Stomach (tissue), 9 donors: ENCODE measurements around the gene CCDC93. TPM values are rescaled to one million over a fixed set of nuclear protein-coding genes. Genes with fewer than 3 reads are reported as not detected.

ENCODE experiments used
- DNase-seq, 2 donors: peaks; one replicate each; pipeline versions ENCODE4 v3.0.0 to v3.0.0-alpha.2; 2013 to 2019
- H3K27ac ChIP-seq, 5 donors: fragments of 200-600 bp in 4 of 5; sonication (generic) in 4 of 5; one replicate each; pipeline ENCODE4 v1.5.1; 2013 to 2019; ENCODE audit warnings: mild to moderate bottlenecking in 1 of 5, moderate library complexity in 1 of 5
- H3K27me3 ChIP-seq, 3 donors: fragments of 200-600 bp; sonication (generic); one replicate each; pipeline ENCODE4 v1.5.1; 2017 to 2019; ENCODE audit warnings: mixed run types in 1 of 3
- H3K36me3 ChIP-seq, 4 donors: fragments of 200-600 bp; sonication (generic); 1 replicate in 3 of 4; 2 replicates in 1 of 4; pipeline ENCODE4 v1.5.1; 2016 to 2019
- H3K4me1 ChIP-seq, 4 donors: fragments of 200-600 bp; sonication (generic); one replicate each; pipeline ENCODE4 v1.5.1; 2016 to 2019
- H3K4me3 ChIP-seq, 4 donors: fragments of 200-600 bp; sonication (generic) in 3 of 4; one replicate each; pipeline ENCODE4 v1.5.1; 2016 to 2019; ENCODE audit warnings: mild to moderate bottlenecking in 1 of 4
- H3K9me3 ChIP-seq, 4 donors: fragments of 200-600 bp; sonication (generic); one replicate each; pipeline ENCODE4 v1.5.1; 2016 to 2019
- CTCF ChIP-seq, 7 experiments: fragments of 450-650 bp in 4 of 7; fragments of 200-600 bp in 3 of 7; sonication (generic) in 3 of 7; IDR thresholded peaks; one replicate each; pipeline ENCODE4 v1.5.1; 2016 to 2019; ENCODE audit warnings: antibody characterized with exemption in 7 of 7, control low read depth in 2 of 7, mild to moderate bottlenecking in 1 of 7
- EP300 ChIP-seq: sonication (generic); formaldehyde crosslinking; IDR thresholded peaks from one replicate; pipeline ENCODE4 v1.6.1; 2017; ENCODE audit warnings: antibody characterized with exemption
- POLR2A ChIP-seq, 4 donors: fragments of 450-650 bp; IDR thresholded peaks; one replicate each; pipeline ENCODE4 v1.6.1; 2016; ENCODE audit warnings: antibody characterized with exemption in 4 of 4, control low read depth in 2 of 4, mild to moderate bottlenecking in 1 of 4, moderate library complexity in 1 of 4
- POLR2AphosphoS5 ChIP-seq, 3 donors: sonication (generic); formaldehyde crosslinking; IDR thresholded peaks; one replicate each; pipeline ENCODE4 v1.6.1; 2016; ENCODE audit warnings: antibody characterized with exemption in 3 of 3
- whole genome bisulfite sequencing, 5 donors: extraction: QIAGEN DNeasy Blood & Tissue Kit in 3 of 5; methylation state at CpG; one replicate each; pipeline versions ENCODE4 v1.1.5 to v1.1.7; 2013 to 2018; 5-methylcytosine and 5-hydroxymethylcytosine counted together
- intact Hi-C: fragments of 100-400 bp; cut with DNase I; formaldehyde crosslinking; loops from one replicate; pipeline ENCODE4 v1.15.1; 2023; ENCODE audit warnings: low total_unique reads
- polyA plus RNA-seq, 3 donors: library from polyadenylated mRNA; stranded (reverse); fragments of 200-250 nt; gene quantifications; one replicate each; pipeline ENCODE4 v1.2.3, GENCODE V29; 2013
- total RNA-seq, 5 donors: library from RNA; depleted of rRNA; stranded (reverse); fragments of >200 nt; gene quantifications; one replicate each; pipeline versions ENCODE4 v1.1.0 to v1.2.3, GENCODE V29; 2014 to 2016
- donor health status: healthy with polysubstance abuse.
- donor health status: Bipolar disorder and iron deficiency.
- donor health status: healthy.

The CCDC93 gene
- total and polyA plus RNA-seq, 8 donors = 3.1 to 63.9 (median 24.3) TPM

GRCh38 chr2:117917223-117917917, 96.5 kb downstream of the CCDC93 start:
- 75 to 92% (median 87%) methylated on average over 16 to 19 of the region's 19 CpGs for WGBS, 5 donors
- H3K36me3 ChIP-seq = peaks cover 54 to 95% (median 76%) of the 10 kb centered on the region in 4 donors
- DNase-seq = peak in 1 of 2 donors; percentile 40

GRCh38 chr2:117902933-117903332, 110.9 kb downstream of the CCDC93 start:
- H3K4me3 ChIP-seq = no peak overlapping the region
- no peaks in the 10 kb centered on the region for H3K36me3 ChIP-seq
- intact Hi-C loops = no loop called here
- TF ChIP-seq CTCF (IDR thresholded peaks at IDR 0.05) (no peak), POLR2AphosphoS5 (IDR thresholded peaks at IDR 0.05) (no peak), EP300 (no peak), POLR2A (IDR thresholded peaks at IDR 0.05) (no peak)
- no peak overlapping the region for H3K27ac ChIP-seq
- WGBS, 5 donors = 84 to 93% (median 91%) methylated on average over 7 of the region's 7 CpGs
- DNase-seq = no peak
- no peaks in the 10 kb centered on the region for H3K4me1 ChIP-seq
- H3K27me3 ChIP-seq = no peaks in the 10 kb centered on the region
- H3K9me3 ChIP-seq = peaks cover 0 to 28% (median 8%) of the 10 kb centered on the region in 4 donors

More at GRCh38 chr2:117917223-117917917, 96.5 kb downstream of the CCDC93 start:
- Histone ChIP-seq H3K9me3 (peaks cover 0 to 15% (median 3%) of the 10 kb centered on the region in 4 donors), H3K4me3 (no peak overlapping the region), H3K27me3 (no peaks in the 10 kb centered on the region), H3K4me1 (no peaks in the 10 kb centered on the region), H3K27ac (no peak overlapping the region)
- intact Hi-C loops = no loop called here
- TF ChIP-seq POLR2AphosphoS5 (IDR thresholded peaks at IDR 0.05) (no peak), EP300 (no peak), POLR2A (IDR thresholded peaks at IDR 0.05) (no peak), CTCF (IDR thresholded peaks at IDR 0.05) (no peak)

GRCh38 chr2:117888897-117889296, 125.0 kb downstream of the CCDC93 start:
- Histone ChIP-seq H3K4me3 (no peak overlapping the region), H3K9me3 (peaks cover 0 to 5% (median 2%) of the 10 kb centered on the region in 4 donors), H3K27ac (no peak overlapping the region), H3K36me3 (no peaks in the 10 kb centered on the region), H3K27me3 (no peaks in the 10 kb centered on the region), H3K4me1 (no peaks in the 10 kb centered on the region)
- intact Hi-C loops = no loop called here
- DNase-seq = no peak
- TF ChIP-seq EP300 = no peak
- no peak for TF ChIP-seq POLR2AphosphoS5 (IDR thresholded peaks at IDR 0.05)
- TF ChIP-seq POLR2A (IDR thresholded peaks at IDR 0.05) = no peak
- TF ChIP-seq CTCF (IDR thresholded peaks at IDR 0.05) = no peak
- 48 to 86% (median 65%) methylated on average over 1 of the region's 1 CpG for WGBS, 5 donors

GRCh38 chr2:117885308-117885707, 128.6 kb downstream of the CCDC93 start:
- H3K4me3 ChIP-seq = no peak overlapping the region
- intact Hi-C loops = no loop called here
- TF ChIP-seq POLR2AphosphoS5 (IDR thresholded peaks at IDR 0.05) (no peak), POLR2A (IDR thresholded peaks at IDR 0.05) (no peak), EP300 (no peak), CTCF (IDR thresholded peaks at IDR 0.05) (no peak)
- no peaks in the 10 kb centered on the region for H3K4me1 ChIP-seq
- H3K36me3 ChIP-seq = no peaks in the 10 kb centered on the region
- H3K27ac ChIP-seq = no peak overlapping the region
- H3K27me3 ChIP-seq = no peaks in the 10 kb centered on the region
- DNase-seq = no peak
- WGBS, 5 donors = 51 to 61% (median 58%) methylated on average over 2 of the region's 2 CpGs
- no peaks in the 10 kb centered on the region for H3K9me3 ChIP-seq
